GM19328 (cell line): ENCODE data around the gene PGLYRP2.

Experiments used
- ATAC-seq: cut with Tn5 transposase; IDR thresholded peaks from one replicate; pipeline ENCODE4 v1.9.1; 2021; ENCODE audit warnings: mild to moderate bottlenecking, moderate library complexity; ENCODE audit not compliant: unreplicated experiment

The PGLYRP2 gene

GRCh38 chr19:15442142-15442920 is 37.0 kb downstream of the PGLYRP2 start:
- no peak for ATAC-seq

GRCh38 chr19:15441317-15441716 is 38.0 kb downstream of the PGLYRP2 start:
- ATAC-seq, result no peak

- ATAC-seq, result no peak
Observed at GRCh38 chr19:15439821-15440641, 39.3 kb downstream of the PGLYRP2 start.

GRCh38 chr19:15439078-15439799 is 40.1 kb downstream of the PGLYRP2 start:
- no peak for ATAC-seq

- no peak for ATAC-seq
Observed at GRCh38 chr19:15438577-15438976, 40.7 kb downstream of the PGLYRP2 start.

- ATAC-seq, result no peak
Observed at GRCh38 chr19:15438124-15438496, 41.2 kb downstream of the PGLYRP2 start.

- no peak for ATAC-seq
Observed at GRCh38 chr19:15437355-15438123, 41.8 kb downstream of the PGLYRP2 start.

GRCh38 chr19:15436826-15437110 is 42.5 kb downstream of the PGLYRP2 start:
- no peak for ATAC-seq

GRCh38 chr19:15436012-15436825 is 43.1 kb downstream of the PGLYRP2 start:
- ATAC-seq, result no peak

- ATAC-seq, result no peak
Observed at GRCh38 chr19:15433519-15434069, 45.7 kb downstream of the PGLYRP2 start.

GRCh38 chr19:15432629-15433518 is 46.4 kb downstream of the PGLYRP2 start:
- peak; percentile 64 for ATAC-seq

- no peak for ATAC-seq
Observed at GRCh38 chr19:15432018-15432494, 47.2 kb downstream of the PGLYRP2 start.

- ATAC-seq, result no peak
Observed at GRCh38 chr19:15431396-15432017, 47.8 kb downstream of the PGLYRP2 start.

- no peak for ATAC-seq
Observed at GRCh38 chr19:15430526-15431120, 48.7 kb downstream of the PGLYRP2 start.

GRCh38 chr19:15429825-15430467 is 49.4 kb downstream of the PGLYRP2 start:
- ATAC-seq, result no peak

- ATAC-seq, result no peak
Observed at GRCh38 chr19:15428956-15429824, 50.1 kb downstream of the PGLYRP2 start.
